WTC11 (cell line): ENCODE measurements around the gene TMEM178B.

Experiments used
- ESRRA ChIP-seq: sonication (generic); formaldehyde crosslinking; IDR thresholded peaks from 2 replicates; pipeline ENCODE4 v1.8.1; 2022; ENCODE audit warnings: mild to moderate bottlenecking, missing genetic modification reagents, borderline replicate concordance
- TF ChIP-seq, protein P1 (sequence below): sonication (generic); formaldehyde crosslinking; IDR thresholded peaks from 2 replicates; pipeline ENCODE4 v1.8.0; 2022; ENCODE audit warnings: mild to moderate bottlenecking, missing genetic modification reagents

DNA sequence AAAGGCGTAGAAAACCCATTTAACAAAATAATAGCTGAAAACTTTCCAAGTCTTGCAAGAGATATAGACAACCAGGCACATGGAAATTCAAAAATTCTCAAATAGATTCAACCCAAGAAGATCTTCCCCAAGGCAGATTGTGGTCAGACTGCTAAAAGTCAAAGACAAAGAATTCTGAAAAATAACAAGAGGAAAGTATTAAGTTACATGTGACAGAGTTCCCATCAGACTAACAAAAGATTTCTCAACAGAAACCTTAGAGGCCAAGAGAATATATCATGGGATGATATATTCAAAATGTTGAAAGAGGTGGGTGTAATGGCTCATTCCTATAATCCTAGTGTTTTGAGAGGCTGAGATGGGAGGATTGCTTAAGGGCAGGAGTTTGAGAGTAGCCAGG lies 59.8 kb downstream of the TMEM178B start:
- TF ChIP-seq, protein P1, sequence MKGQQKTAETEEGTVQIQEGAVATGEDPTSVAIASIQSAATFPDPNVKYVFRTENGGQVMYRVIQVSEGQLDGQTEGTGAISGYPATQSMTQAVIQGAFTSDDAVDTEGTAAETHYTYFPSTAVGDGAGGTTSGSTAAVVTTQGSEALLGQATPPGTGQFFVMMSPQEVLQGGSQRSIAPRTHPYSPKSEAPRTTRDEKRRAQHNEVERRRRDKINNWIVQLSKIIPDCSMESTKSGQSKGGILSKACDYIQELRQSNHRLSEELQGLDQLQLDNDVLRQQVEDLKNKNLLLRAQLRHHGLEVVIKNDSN (CRISPR knock-in tag), result no peak
- TF ChIP-seq ESRRA, result no peak
